NK-92 treated with Interleukin-12 subunit alpha and Interleukin-12 subunit beta, amount 100 ng/mL, for 24 hours (cell line): ENCODE results near the gene CCDC40.

Source experiments
- DNase-seq: peaks from one replicate; lab custom pipeline; 2025; lab: John Stamatoyannopoulos, UW

The CCDC40 gene

GRCh38 chr17:80101946-80102663 lies 65.7 kb downstream of the CCDC40 start:
- no peak for DNase-seq

GRCh38 chr17:80102664-80103448 lies 66.4 kb downstream of the CCDC40 start:
- no peak for DNase-seq

GRCh38 chr17:80103449-80104085 lies 67.1 kb downstream of the CCDC40 start:
- no peak for DNase-seq

GRCh38 chr17:80104321-80104955 lies 68.0 kb downstream of the CCDC40 start:
- DNase-seq: no peak

- no peak for DNase-seq
These were observed 68.5 kb downstream of the CCDC40 start for GRCh38 chr17:80104956-80105375.

- DNase-seq: no peak
These were observed 69.3 kb downstream of the CCDC40 start for GRCh38 chr17:80105762-80106161.

- DNase-seq: no peak
These were observed 69.7 kb downstream of the CCDC40 start for GRCh38 chr17:80106176-80106575.

- no peak for DNase-seq
These were observed 70.3 kb downstream of the CCDC40 start for GRCh38 chr17:80106751-80107150.

GRCh38 chr17:80107231-80108021 lies 71.0 kb downstream of the CCDC40 start:
- no peak for DNase-seq

GRCh38 chr17:80108036-80108971 lies 71.9 kb downstream of the CCDC40 start:
- DNase-seq: no peak

GRCh38 chr17:80109066-80109660 lies 72.7 kb downstream of the CCDC40 start:
- DNase-seq: no peak

- no peak for DNase-seq
These were observed 73.4 kb downstream of the CCDC40 start for GRCh38 chr17:80109713-80110446.

GRCh38 chr17:80110447-80110812 lies 74.0 kb downstream of the CCDC40 start:
- DNase-seq: no peak

- no peak for DNase-seq
These were observed 74.7 kb downstream of the CCDC40 start for GRCh38 chr17:80110927-80111701.

- DNase-seq: no peak
These were observed 75.4 kb downstream of the CCDC40 start for GRCh38 chr17:80111702-80112470.

GRCh38 chr17:80112471-80113032 lies 76.1 kb downstream of the CCDC40 start:
- DNase-seq: no peak

- no peak for DNase-seq
These were observed 76.6 kb downstream of the CCDC40 start for GRCh38 chr17:80113033-80113484.
